ENCODE measurements around the gene UBE2E1. TPM values are rescaled to one million over a fixed set of nuclear protein-coding genes. Genes with fewer than 3 reads are reported as not detected.
A peak's percentile ranks its signal among the peaks of the same experiment; 100 is the strongest.

The UBE2E1 gene
- total RNA-seq, 4 donors from 2014 or later = 72.8 to 114 (median 85.6) TPM

GRCh38 chr3:23886311-23886710, 80.6 kb downstream of the UBE2E1 start:
- ATAC-seq (ENCODE audit: low FRiP score) = no peak
- no peak for DNase-seq (ENCODE audit: low spot score)
- TF ChIP-seq CTCF (IDR thresholded peaks at IDR 0.05) = no peak

GRCh38 chr3:23888617-23889228, 83.0 kb downstream of the UBE2E1 start:
- ATAC-seq (ENCODE audit: low FRiP score) (no peak), DNase-seq (ENCODE audit: low spot score) (no peak)
- peak in 1 of 3 donors; percentile 46 for TF ChIP-seq CTCF (IDR thresholded peaks at IDR 0.05)

- no peak for TF ChIP-seq CTCF (IDR thresholded peaks at IDR 0.05)
- DNase-seq (ENCODE audit: low spot score) (no peak), ATAC-seq (ENCODE audit: low FRiP score) (no peak)
Measured at GRCh38 chr3:23889386-23889785, 83.6 kb downstream of the UBE2E1 start.

GRCh38 chr3:23889950-23890349, 84.2 kb downstream of the UBE2E1 start:
- ATAC-seq (ENCODE audit: low FRiP score) (no peak), DNase-seq (ENCODE audit: low spot score) (no peak)
- TF ChIP-seq CTCF (IDR thresholded peaks at IDR 0.05) = no peak

- no peak for TF ChIP-seq CTCF (IDR thresholded peaks at IDR 0.05)
- ATAC-seq (ENCODE audit: low FRiP score) (no peak), DNase-seq (ENCODE audit: low spot score) (no peak)
Measured at GRCh38 chr3:23894254-23895061, 88.7 kb downstream of the UBE2E1 start.

- no peak for DNase-seq (ENCODE audit: low spot score)
- TF ChIP-seq CTCF (IDR thresholded peaks at IDR 0.05) = no peak
- ATAC-seq (ENCODE audit: low FRiP score) = no peak
Measured at GRCh38 chr3:23895181-23895580, 89.4 kb downstream of the UBE2E1 start.

GRCh38 chr3:23900744-23901143, 95.0 kb downstream of the UBE2E1 start:
- TF ChIP-seq CTCF (IDR thresholded peaks at IDR 0.05) = no peak
- ATAC-seq (ENCODE audit: low FRiP score) (no peak), DNase-seq (ENCODE audit: low spot score) (no peak)

Data from omental fat pad (tissue), 4 donors.